ENCODE measurements around the gene FSD2. TPM values are rescaled to one million over a fixed set of nuclear protein-coding genes. Genes with fewer than 3 reads are reported as not detected.

FSD2 gene
- total and polyA plus RNA-seq, 2 experiments from 2014 or later = 0.18 TPM; not detected in 1

DNA sequence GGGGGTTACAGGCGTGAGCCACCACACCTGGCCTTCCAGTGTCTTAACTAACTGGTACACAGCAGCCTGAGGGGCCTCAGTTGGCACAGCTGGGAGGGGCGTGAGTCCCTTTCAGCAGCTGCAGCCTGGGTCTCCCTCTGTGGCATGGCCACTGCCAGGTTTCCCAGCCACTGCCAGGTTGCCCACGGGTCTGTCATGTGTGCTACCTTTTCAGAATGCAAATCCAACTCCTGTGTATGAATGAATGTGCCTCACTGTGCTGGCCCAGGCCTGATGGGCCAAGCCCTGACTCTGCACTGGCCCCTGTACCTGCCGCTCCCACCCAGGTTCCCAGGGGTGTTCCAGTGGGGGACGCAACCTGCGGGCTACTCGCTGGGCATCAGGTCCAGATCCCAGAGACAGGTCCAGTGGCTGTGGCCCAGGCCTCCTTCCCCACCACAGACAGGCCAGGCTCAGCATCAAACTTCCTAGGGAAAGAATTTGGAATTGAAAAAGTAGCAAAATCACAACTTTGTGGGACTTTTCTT is 29.6 kb upstream of the FSD2 start:
- H3K4me1 ChIP-seq (ENCODE audit: insufficient read depth) = no peaks in the 10 kb centered on the region
- DNase-seq (ENCODE audit: low spot score) = no peak
- Mint-ChIP-seq H3K27ac (no peak overlapping the region), H3K9me3 (no peaks in the 10 kb centered on the region), H3K4me3 (no peak overlapping the region), H3K4me1 (no peaks in the 10 kb centered on the region; the same call in 2 of the 3 replicates), H3K27me3 (ENCODE audit: insufficient read depth, low read depth, poor library complexity) (no peaks in the 10 kb centered on the region), H3K36me3 (ENCODE audit: low read depth) (peaks cover 29% of the 10 kb centered on the region)
- H3K4me3 ChIP-seq = no peak overlapping the region
- H3K27ac ChIP-seq (ENCODE audit: low read depth) = no peak overlapping the region
- TF ChIP-seq, protein P1, sequence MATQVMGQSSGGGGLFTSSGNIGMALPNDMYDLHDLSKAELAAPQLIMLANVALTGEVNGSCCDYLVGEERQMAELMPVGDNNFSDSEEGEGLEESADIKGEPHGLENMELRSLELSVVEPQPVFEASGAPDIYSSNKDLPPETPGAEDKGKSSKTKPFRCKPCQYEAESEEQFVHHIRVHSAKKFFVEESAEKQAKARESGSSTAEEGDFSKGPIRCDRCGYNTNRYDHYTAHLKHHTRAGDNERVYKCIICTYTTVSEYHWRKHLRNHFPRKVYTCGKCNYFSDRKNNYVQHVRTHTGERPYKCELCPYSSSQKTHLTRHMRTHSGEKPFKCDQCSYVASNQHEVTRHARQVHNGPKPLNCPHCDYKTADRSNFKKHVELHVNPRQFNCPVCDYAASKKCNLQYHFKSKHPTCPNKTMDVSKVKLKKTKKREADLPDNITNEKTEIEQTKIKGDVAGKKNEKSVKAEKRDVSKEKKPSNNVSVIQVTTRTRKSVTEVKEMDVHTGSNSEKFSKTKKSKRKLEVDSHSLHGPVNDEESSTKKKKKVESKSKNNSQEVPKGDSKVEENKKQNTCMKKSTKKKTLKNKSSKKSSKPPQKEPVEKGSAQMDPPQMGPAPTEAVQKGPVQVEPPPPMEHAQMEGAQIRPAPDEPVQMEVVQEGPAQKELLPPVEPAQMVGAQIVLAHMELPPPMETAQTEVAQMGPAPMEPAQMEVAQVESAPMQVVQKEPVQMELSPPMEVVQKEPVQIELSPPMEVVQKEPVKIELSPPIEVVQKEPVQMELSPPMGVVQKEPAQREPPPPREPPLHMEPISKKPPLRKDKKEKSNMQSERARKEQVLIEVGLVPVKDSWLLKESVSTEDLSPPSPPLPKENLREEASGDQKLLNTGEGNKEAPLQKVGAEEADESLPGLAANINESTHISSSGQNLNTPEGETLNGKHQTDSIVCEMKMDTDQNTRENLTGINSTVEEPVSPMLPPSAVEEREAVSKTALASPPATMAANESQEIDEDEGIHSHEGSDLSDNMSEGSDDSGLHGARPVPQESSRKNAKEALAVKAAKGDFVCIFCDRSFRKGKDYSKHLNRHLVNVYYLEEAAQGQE (IDR thresholded peaks at IDR 0.05; ENCODE audit: unreplicated experiment) = no peak
- H3K9me2 ChIP-seq (ENCODE audit: insufficient read depth) = no peaks in the 10 kb centered on the region
- no peak for ATAC-seq
- no peak overlapping the region for H2AFZ ChIP-seq
- no peaks in the 10 kb centered on the region for H3F3A ChIP-seq (replicated peaks; ENCODE audit: low read depth)
- H3K27me3 ChIP-seq (ENCODE audit: insufficient read depth) = no peaks in the 10 kb centered on the region
- H3K36me3 ChIP-seq (ENCODE audit: insufficient read depth) = peaks cover 5% of the 10 kb centered on the region; the same call in 1 of the 2 replicates
- H4K20me1 ChIP-seq (replicated peaks; ENCODE audit: insufficient read depth) = no peaks in the 10 kb centered on the region
- H3K4me2 ChIP-seq = no peak overlapping the region
- H3K79me2 ChIP-seq (replicated peaks; ENCODE audit: insufficient read depth) = no peaks in the 10 kb centered on the region

DNA sequence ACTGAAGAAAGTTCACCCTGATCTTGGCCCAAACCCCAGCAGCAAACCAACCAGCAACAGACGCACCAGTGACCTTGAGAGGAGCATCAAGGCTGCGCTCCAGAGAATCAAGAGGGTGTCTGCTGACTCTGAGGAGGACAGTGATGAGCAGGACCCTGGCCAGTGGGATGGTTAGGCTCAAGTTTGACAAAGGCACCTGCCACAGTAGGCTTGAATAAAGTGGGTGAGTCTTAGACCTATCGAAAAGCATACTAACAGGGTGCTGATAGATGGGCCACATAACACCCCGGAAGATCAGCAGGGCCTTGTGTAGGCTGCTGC is 27.5 kb upstream of the FSD2 start:
- Histone ChIP-seq H3K4me3 (no peak overlapping the region), H3K27ac (ENCODE audit: low read depth) (no peak overlapping the region), H3K27me3 (ENCODE audit: insufficient read depth) (no peaks in the 10 kb centered on the region), H3F3A (replicated peaks; ENCODE audit: low read depth) (no peaks in the 10 kb centered on the region), H2AFZ (no peak overlapping the region), H3K9me2 (ENCODE audit: insufficient read depth) (no peaks in the 10 kb centered on the region), H3K79me2 (replicated peaks; ENCODE audit: insufficient read depth) (no peaks in the 10 kb centered on the region), H4K20me1 (replicated peaks; ENCODE audit: insufficient read depth) (no peaks in the 10 kb centered on the region), H3K4me2 (no peak overlapping the region), H3K36me3 (ENCODE audit: insufficient read depth) (peaks cover 5% of the 10 kb centered on the region; the same call in 1 of the 2 replicates), H3K4me1 (ENCODE audit: insufficient read depth) (no peaks in the 10 kb centered on the region)
- Mint-ChIP-seq H3K36me3 (ENCODE audit: low read depth) (peaks cover 30% of the 10 kb centered on the region), H3K27me3 (ENCODE audit: insufficient read depth, low read depth, poor library complexity) (no peaks in the 10 kb centered on the region), H3K27ac (no peak overlapping the region), H3K9me3 (no peaks in the 10 kb centered on the region), H3K4me1 (no peaks in the 10 kb centered on the region; the same call in 2 of the 3 replicates), H3K4me3 (no peak overlapping the region)
- no peak for DNase-seq (ENCODE audit: low spot score)
- ATAC-seq = no peak
- TF ChIP-seq, protein P2, sequence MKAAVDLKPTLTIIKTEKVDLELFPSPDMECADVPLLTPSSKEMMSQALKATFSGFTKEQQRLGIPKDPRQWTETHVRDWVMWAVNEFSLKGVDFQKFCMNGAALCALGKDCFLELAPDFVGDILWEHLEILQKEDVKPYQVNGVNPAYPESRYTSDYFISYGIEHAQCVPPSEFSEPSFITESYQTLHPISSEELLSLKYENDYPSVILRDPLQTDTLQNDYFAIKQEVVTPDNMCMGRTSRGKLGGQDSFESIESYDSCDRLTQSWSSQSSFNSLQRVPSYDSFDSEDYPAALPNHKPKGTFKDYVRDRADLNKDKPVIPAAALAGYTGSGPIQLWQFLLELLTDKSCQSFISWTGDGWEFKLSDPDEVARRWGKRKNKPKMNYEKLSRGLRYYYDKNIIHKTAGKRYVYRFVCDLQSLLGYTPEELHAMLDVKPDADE (IDR thresholded peaks at IDR 0.05) = no peak
- TF ChIP-seq EZH2 (IDR thresholded peaks at IDR 0.05; ENCODE audit: low read depth, unreplicated experiment) (no peak), CREB1 (CRISPR knock-in tag; IDR thresholded peaks at IDR 0.05; ENCODE audit: low read depth) (no peak), ZNF114 (CRISPR knock-in tag; IDR thresholded peaks at IDR 0.05) (no peak), POLR2AphosphoS5 (IDR thresholded peaks at IDR 0.05; ENCODE audit: low read depth) (no peak), JUNB (IDR thresholded peaks at IDR 0.05; ENCODE audit: unreplicated experiment) (no peak), NANOG (IDR thresholded peaks at IDR 0.05; ENCODE audit: borderline replicate concordance) (no peak), STAT1 (IDR thresholded peaks at IDR 0.05; ENCODE audit: unreplicated experiment) (no peak), ZNF331 (CRISPR knock-in tag; IDR thresholded peaks at IDR 0.05; ENCODE audit: low read depth) (no peak)
- TF ChIP-seq, protein P1 (IDR thresholded peaks at IDR 0.05; ENCODE audit: unreplicated experiment) = no peak

Measured in GM23338 (cell line).